ENCODE data around the gene FAM204A. TPM values are rescaled to one million over a fixed set of nuclear protein-coding genes. Genes with fewer than 3 reads are reported as not detected.

FAM204A gene
- total and polyA plus RNA-seq, 10 of the 15 experiments (the other 5 are each of a cell fraction or from before 2014, with no cell fraction given): 24.5 to 96.0 (median 67.6) TPM

GRCh38 chr10:118278649-118279048 is 63.5 kb downstream of the FAM204A start:
- H4K20me1 ChIP-seq (ENCODE audit: control insufficient read depth, insufficient read depth): no peaks in the 10 kb centered on the region
- no TSS peak for BruUV-seq (replicated peaks)
- RAD21 ChIA-PET (ENCODE audit: unreplicated experiment): no interaction called here
- TF ChIP-seq TCF3 (IDR thresholded peaks at IDR 0.05; ENCODE audit: borderline replicate concordance, insufficient read depth, low read depth, low read length) (no peak), ATF7 (IDR thresholded peaks at IDR 0.05; ENCODE audit: low read depth) (no peak), HCFC1 (IDR thresholded peaks at IDR 0.05; ENCODE audit: low read length) (no peak), CREM (IDR thresholded peaks at IDR 0.05; ENCODE audit: low read depth) (no peak), EP300 (IDR thresholded peaks at IDR 0.05; ENCODE audit: borderline replicate concordance in 1 of 2, control insufficient read depth in 1 of 2, low read depth in 2 of 2, low read length in 2 of 2) (no peak), ATF3 (IDR thresholded peaks at IDR 0.05; ENCODE audit: borderline replicate concordance, extremely low read depth, low read depth, low read length) (no peak), ATF2 (IDR thresholded peaks at IDR 0.05; ENCODE audit: low read length) (no peak), RELA (IDR thresholded peaks at IDR 0.05; ENCODE audit: borderline replicate concordance, partially characterized antibody) (no peak), RBBP5 (conservative IDR thresholded peaks at IDR 0.05) (no peak), MEF2B (IDR thresholded peaks at IDR 0.05; ENCODE audit: partially characterized antibody, poor library complexity, severe bottlenecking) (no peak), SP1 (IDR thresholded peaks at IDR 0.05; ENCODE audit: low read depth, low read length) (no peak), SKIL (IDR thresholded peaks at IDR 0.05; ENCODE audit: low read depth, poor library complexity, severe bottlenecking) (no peak), RELB (IDR thresholded peaks at IDR 0.05; ENCODE audit: low read depth) (no peak), BRCA1 (IDR thresholded peaks at IDR 0.05; ENCODE audit: low read depth, low read length) (no peak), ZBTB4 (CRISPR knock-in tag; IDR thresholded peaks at IDR 0.05) (no peak), EGR1 (IDR thresholded peaks at IDR 0.05; ENCODE audit: borderline replicate concordance in 1 of 2, low read depth in 2 of 2, low read length in 2 of 2) (no peak), CHD4 (IDR thresholded peaks at IDR 0.05) (no peak)

More at GRCh38 chr10:118278649-118279048, 63.5 kb downstream of the FAM204A start:
- ATAC-seq (no peak), DNase-seq (ENCODE audit: low read depth, low spot score) (no peak), FAIRE-seq (no peak)
- no peak overlapping the region for H3K4me2 ChIP-seq (ENCODE audit: control insufficient read depth, insufficient read depth)
- in situ Hi-C loops (cut with MboI): no loop called here
- H3K9ac ChIP-seq (ENCODE audit: control insufficient read depth, insufficient read depth, low read length): no peak overlapping the region
- H3K27ac ChIP-seq (ENCODE audit: control insufficient read depth, insufficient read depth): no peak overlapping the region
- intact Hi-C loops (cut with micrococcal nuclease; ENCODE audit: unreplicated experiment): no loop called here
- no peaks in the 10 kb centered on the region for H3K4me1 ChIP-seq (ENCODE audit: control insufficient read depth, insufficient read depth, low read length)
- CTCF ChIA-PET: no interaction called here
- H3K79me2 ChIP-seq (ENCODE audit: control insufficient read depth, insufficient read depth, low read length): no peaks in the 10 kb centered on the region
- no peak overlapping the region for H2AFZ ChIP-seq (ENCODE audit: control insufficient read depth, low read depth, low read length)
- no peak overlapping the region for H3K4me3 ChIP-seq
- POLR2A ChIA-PET: no interaction called here
- peaks cover 3% of the 10 kb centered on the region; the same call in 2 of the 3 replicates for H3K9me3 ChIP-seq (replicated peaks; ENCODE audit: control insufficient read depth, insufficient read depth, low read length)
- SMC1A ChIA-PET (ENCODE audit: uncharacterized antibody, unreplicated experiment): no interaction called here
- H3K27me3 ChIP-seq (replicated peaks in 1 of 2; ENCODE audit: control insufficient read depth in 2 of 2, insufficient read depth in 2 of 2, low read length in 1 of 2): no peaks in the 10 kb centered on the region
- H3K36me3 ChIP-seq (ENCODE audit: control insufficient read depth in 2 of 2, insufficient read depth in 2 of 2, low read length in 1 of 2): no peaks in the 10 kb centered on the region
